Adrenal gland (tissue), 12 donors: ENCODE data around the gene PTGS1. TPM values are rescaled to one million over a fixed set of nuclear protein-coding genes. Genes with fewer than 3 reads are reported as not detected.

Source experiments
- DNase-seq, 7 donors: peaks; one replicate each; pipeline ENCODE4 v3.0.0-alpha.2; 2019 to 2020
- H3K27ac ChIP-seq, 5 donors: fragments of 200-600 bp; sonication (generic) in 4 of 5; 1 replicate in 3 of 5; 2 replicates in 2 of 5; pipeline versions ENCODE4 v1.5.1 to v1.8.0; 2016 to 2020; ENCODE audit warnings: mild to moderate bottlenecking in 1 of 5
- H3K27me3 ChIP-seq: fragments of 200-600 bp; 2 replicates; pipeline ENCODE4 v1.8.0; 2021
- H3K36me3 ChIP-seq, 2 donors: fragments of 200-600 bp; replicated peaks in 1 of 2; 1 replicate in 1 of 2; 2 replicates in 1 of 2; pipeline versions ENCODE4 v1.5.1 to v1.8.0; 2018 to 2022
- H3K4me1 ChIP-seq, 2 donors: fragments of 200-600 bp; replicated peaks in 1 of 2; 1 replicate in 1 of 2; 2 replicates in 1 of 2; pipeline versions ENCODE4 v1.5.1 to v1.8.0; 2018 to 2021
- H3K4me3 ChIP-seq, 4 donors: fragments of 200-600 bp; sonication (generic) in 3 of 4; one replicate each; pipeline ENCODE4 v1.5.1; 2016 to 2018
- H3K9me3 ChIP-seq, 3 donors: fragments of 200-600 bp; sonication (generic) in 1 of 3; replicated peaks in 1 of 3; 1 replicate in 2 of 3; 2 replicates in 1 of 3; pipeline versions ENCODE4 v1.5.1 to v1.8.0; 2016 to 2021
- CTCF ChIP-seq, 6 experiments: fragments of 450-650 bp in 4 of 6; fragments of 200-600 bp in 2 of 6; sonication (generic) in 1 of 6; IDR thresholded peaks; 1 replicate in 5 of 6; 2 replicates in 1 of 6; pipeline versions ENCODE4 v1.5.1 to v1.8.0; 2016 to 2021; ENCODE audit warnings: antibody characterized with exemption in 6 of 6, mild to moderate bottlenecking in 2 of 6, moderate library complexity in 1 of 6
- POLR2A ChIP-seq, 2 donors: fragments of 450-650 bp; IDR thresholded peaks; one replicate each; pipeline ENCODE4 v1.6.1; 2017; ENCODE audit warnings: antibody characterized with exemption in 2 of 2, mild to moderate bottlenecking in 2 of 2, moderate library complexity in 1 of 2
- WGBS, 4 donors: extraction: QIAGEN DNeasy Blood & Tissue Kit in 2 of 4; methylation state at CpG; one replicate each; pipeline versions ENCODE4 v1.1.5 to v1.1.7; 2013 to 2017; 5-methylcytosine and 5-hydroxymethylcytosine counted together
- intact Hi-C, 2 donors: fragments of 100-400 bp; cut with DNase I; formaldehyde crosslinking; loops; one replicate each; pipeline versions ENCODE4 v1.14.1 to v1.15.0; 2022 to 2023
- polyA plus RNA-seq, 3 donors: library from polyadenylated mRNA; stranded (reverse); fragments of 200-250 nt in 2 of 3; fragments of 350-450 nt in 1 of 3; fragmentation: Illumina TruSeq in 1 of 3; extraction: RNeasy Lipid Tissue Mini Kit (QIAGEN cat#74804) in 1 of 3; gene quantifications; one replicate each; pipeline ENCODE4 v1.2.3, GENCODE V29; 2013 to 2014
- total RNA-seq, 9 donors: library from RNA; depleted of rRNA in 4 of 9; stranded (reverse); fragments of >200 nt in 4 of 9; fragments of 120-200 nt in 1 of 9; fragmentation: NEBNext Ultra II Directional in 1 of 9; extraction: Animal tissue kit (Norgen Biotek cat#: 25700) in 1 of 9; gene quantifications; one replicate each; pipeline versions ENCODE4 v1.1.0 to v1.2.4, GENCODE V29; 2013 to 2023
- donor health status: healthy with polysubstance abuse.
- donor health status: Bipolar disorder and iron deficiency.
- donor health status: DM: yes; HTN: yes; CAD: no.
- donor health status: DM: no; HTN: no; CAD: no.
- donor health status: DM: no; HTN: no; CAD: no.
- donor health status: DM: yes; HTN: yes; CAD: no.

Gene PTGS1
- total and polyA plus RNA-seq, 12 donors = 0.78 to 6.6 (median 5.1) TPM

- Histone ChIP-seq H3K36me3 (no peaks in the 10 kb centered on the region), H3K4me1 (no peaks in the 10 kb centered on the region), H3K4me3 (no peak overlapping the region), H3K27ac (no peak overlapping the region), H3K27me3 (no peaks in the 10 kb centered on the region), H3K9me3 (no peaks in the 10 kb centered on the region)
- intact Hi-C loops = no loop called here
- TF ChIP-seq CTCF (IDR thresholded peaks at IDR 0.05) (no peak), POLR2A (IDR thresholded peaks at IDR 0.05) (no peak)
- WGBS, 4 donors = 63 to 75% (median 74%) methylated on average over 5 of the region's 5 CpGs
- no peak for DNase-seq
Observed at GRCh38 chr9:122339579-122339978, 31.2 kb upstream of the PTGS1 start.

- Histone ChIP-seq H3K9me3 (no peaks in the 10 kb centered on the region), H3K4me3 (no peak overlapping the region), H3K27me3 (no peaks in the 10 kb centered on the region), H3K4me1 (no peaks in the 10 kb centered on the region), H3K27ac (no peak overlapping the region), H3K36me3 (no peaks in the 10 kb centered on the region)
- TF ChIP-seq CTCF (IDR thresholded peaks at IDR 0.05) (no peak), POLR2A (IDR thresholded peaks at IDR 0.05) (no peak)
- intact Hi-C loops = no loop called here
- whole genome bisulfite sequencing, 4 donors = 69 to 92% (median 75%) methylated on average over 6 of the region's 6 CpGs
- DNase-seq = peak in 1 of 7 donors; percentile 7
Observed at GRCh38 chr9:122340161-122340560, 30.7 kb upstream of the PTGS1 start.

GRCh38 chr9:122342323-122343050, 28.3 kb upstream of the PTGS1 start:
- TF ChIP-seq POLR2A (IDR thresholded peaks at IDR 0.05) (no peak), CTCF (IDR thresholded peaks at IDR 0.05) (no peak)
- no peaks in the 10 kb centered on the region for H3K9me3 ChIP-seq
- peaks cover 6 to 9% of the 10 kb centered on the region in 2 donors for H3K4me1 ChIP-seq
- no peaks in the 10 kb centered on the region for H3K27me3 ChIP-seq
- H3K27ac ChIP-seq = no peak overlapping the region
- WGBS, 4 donors = 81 to 89% (median 88%) methylated on average over 15 of the region's 15 CpGs
- no peak for DNase-seq
- no peak overlapping the region for H3K4me3 ChIP-seq
- H3K36me3 ChIP-seq = no peaks in the 10 kb centered on the region
- intact Hi-C loops = no loop called here

GRCh38 chr9:122346478-122347347, 24.1 kb upstream of the PTGS1 start:
- Histone ChIP-seq H3K9me3 (no peaks in the 10 kb centered on the region), H3K27ac (peak overlapping the region in 2 of 5 donors; percentile 21 to 36), H3K36me3 (no peaks in the 10 kb centered on the region), H3K27me3 (no peaks in the 10 kb centered on the region), H3K4me1 (peaks cover 8 to 12% of the 10 kb centered on the region in 2 donors), H3K4me3 (peak overlapping the region in 2 of 4 donors; percentile 42 to 70)
- TF ChIP-seq CTCF (IDR thresholded peaks at IDR 0.05) (no peak), POLR2A (IDR thresholded peaks at IDR 0.05) (no peak)
- WGBS, 4 donors = 6 to 40% (median 10%) methylated on average over 12 to 90 of the region's 90 CpGs
- peak; percentile 30 to 62 (median 50) for DNase-seq
- intact Hi-C loops = no loop called here
